Measurements from ENCODE around the gene SELP.

Gene SELP

GRCh38 chr1:169615803-169616202, 14.1 kb downstream of the SELP start:
- no peak for DNase-seq (ENCODE audit: extremely low read depth, low read depth)
- no peak for TF ChIP-seq CTCF (IDR thresholded peaks at IDR 0.05; ENCODE audit: low read depth, low read length)

GRCh38 chr1:169610858-169611257, 19.1 kb downstream of the SELP start:
- TF ChIP-seq CTCF (IDR thresholded peaks at IDR 0.05; ENCODE audit: low read depth, low read length), result no peak
- no peak for DNase-seq (ENCODE audit: extremely low read depth, low read depth)

GRCh38 chr1:169610108-169610507, 19.8 kb downstream of the SELP start:
- DNase-seq (ENCODE audit: extremely low read depth, low read depth), result no peak
- no peak for TF ChIP-seq CTCF (IDR thresholded peaks at IDR 0.05; ENCODE audit: low read depth, low read length)

- no peak for TF ChIP-seq CTCF (IDR thresholded peaks at IDR 0.05; ENCODE audit: low read depth, low read length)
- DNase-seq (ENCODE audit: extremely low read depth, low read depth), result no peak
Measured at GRCh38 chr1:169608226-169608625, 21.7 kb downstream of the SELP start.

- DNase-seq (ENCODE audit: extremely low read depth, low read depth), result no peak
- no peak for TF ChIP-seq CTCF (IDR thresholded peaks at IDR 0.05; ENCODE audit: low read depth, low read length)
Measured at GRCh38 chr1:169604781-169605560, 25.0 kb downstream of the SELP start.

GRCh38 chr1:169601096-169601881, 28.6 kb downstream of the SELP start:
- no peak for DNase-seq (ENCODE audit: extremely low read depth, low read depth)
- peak; percentile 27 for TF ChIP-seq CTCF (IDR thresholded peaks at IDR 0.05; ENCODE audit: low read depth, low read length)

Measured in AG09319 (cell line).